OCI-LY3 (cell line): ENCODE measurements around the gene DLX4.

Experiments used
- CTCF ChIP-seq: fragments of 200-600, 300-600 bp; sonication (generic); IDR thresholded peaks from 2 replicates; pipeline ENCODE4 v1.5.1; 2014; ENCODE audit warnings: antibody characterized with exemption, low read length, low read depth
- EZH2phosphoT487 ChIP-seq: fragments of 200-600 bp; shearing (Covaris generic); IDR thresholded peaks from 2 replicates; pipeline ENCODE4 v1.6.1; 2018; ENCODE audit warnings: antibody characterized with exemption, mixed run types, low read depth

- no peak for TF ChIP-seq CTCF
- no peak for TF ChIP-seq EZH2phosphoT487
These were observed 37.4 kb upstream of the DLX4 start for GRCh38 chr17:49931416-49932137.
